Measurements from ENCODE around the gene RABAC1.
A peak's percentile ranks its signal among the peaks of the same experiment; 100 is the strongest.
"Not testable (repeated sequence)": the region's sequence is repeated elsewhere in the genome, so short reads cannot be mapped to it uniquely, and the experiment has no call there.

Gene RABAC1
- total RNA-seq: 3.4 to 14.6 (median 6.4) reads per million in 17 experiments

GRCh38 chr19:41959056-41960053 lies at the start of gene RABAC1:
TSS of gene RABAC1 (minus strand) at chr19:41959321. CDS start at chr19:41959292, 29 bp downstream.
- DNase-seq: peak; percentile 85 to 93 (median 89)

GRCh38 chr19:42006569-42006968 lies 47.4 kb upstream of the RABAC1 start:
- no peak for DNase-seq

GRCh38 chr19:42005504-42005903 lies 46.4 kb upstream of the RABAC1 start:
- no peak for DNase-seq

- DNase-seq: no peak
These were observed 44.6 kb upstream of the RABAC1 start for GRCh38 chr19:42003506-42004294.

- DNase-seq: no peak
These were observed 40.7 kb upstream of the RABAC1 start for GRCh38 chr19:41999878-42000208.

- DNase-seq: no peak
These were observed 40.2 kb upstream of the RABAC1 start for GRCh38 chr19:41999071-41999877.

GRCh38 chr19:41998246-41999020 lies 39.3 kb upstream of the RABAC1 start:
- peak; percentile 19 to 72 (median 45) for DNase-seq

GRCh38 chr19:41997851-41998229 lies 38.7 kb upstream of the RABAC1 start:
- DNase-seq: no peak

GRCh38 chr19:41997121-41997850 lies 38.2 kb upstream of the RABAC1 start:
- peak; percentile 41 to 74 (median 57) for DNase-seq

GRCh38 chr19:41995959-41996797 lies 37.1 kb upstream of the RABAC1 start:
- DNase-seq: no peak

GRCh38 chr19:41994994-41995958 lies 36.2 kb upstream of the RABAC1 start:
- DNase-seq: no peak

GRCh38 chr19:41994521-41994971 lies 35.4 kb upstream of the RABAC1 start:
- DNase-seq: no peak

GRCh38 chr19:41993612-41994483 lies 34.7 kb upstream of the RABAC1 start, which contains the start of gene ATP1A3:
TSS of gene ATP1A3 (minus strand) at chr19:41994230. CDS start at chr19:41994076, 154 bp downstream.
- DNase-seq: peak; percentile 25 to 70 (median 50)

GRCh38 chr19:41991925-41992569 lies 32.9 kb upstream of the RABAC1 start:
- not testable (repeated sequence) for DNase-seq

GRCh38 chr19:41991025-41991424 lies 31.9 kb upstream of the RABAC1 start:
- no peak for DNase-seq

- DNase-seq: no peak
These were observed 31.5 kb upstream of the RABAC1 start for GRCh38 chr19:41990615-41991014.

GRCh38 chr19:41990028-41990427 lies 30.9 kb upstream of the RABAC1 start:
- DNase-seq: no peak
